Endothelial cell of umbilical vein (primary cell): ENCODE measurements around the gene METTL16. TPM values are rescaled to one million over a fixed set of nuclear protein-coding genes. Genes with fewer than 3 reads are reported as not detected.
"Not testable (repeated sequence)": the region's sequence is repeated elsewhere in the genome, so short reads cannot be mapped to it uniquely, and the experiment has no call there.

Source experiments
- BruUV-seq: library from RNA; stranded (reverse); fragments of 400-500 nt; replicated peaks from 2 replicates; lab custom pipeline; 2021; lab: Mats Ljungman, UMichigan
- CTCF ChIA-PET: fragments of 300-600, 350-600 bp; sonication (Branson Sonifier 250); formaldehyde crosslinking; loops from one replicate; lab custom pipeline; 2021; ENCODE audit warnings: antibody characterized with exemption, inconsistent platforms; lab: Charles Lee
- POLR2A ChIA-PET: fragments of 300-600, 350-600 bp; sonication (Branson Sonifier 250); formaldehyde crosslinking; loops from one replicate; lab custom pipeline; 2021; ENCODE audit warnings: antibody characterized with exemption, inconsistent platforms; lab: Charles Lee
- DNase-seq: peaks from one replicate; pipeline ENCODE4 v3.0.0-alpha.2; 2011; ENCODE audit warnings: low read depth, low spot score
- FAIRE-seq: peaks from 2 replicates; lab custom pipeline; 2011; peaks lifted over from hg19 to GRCh38; lab: Jason Lieb, UNC
- H2AFZ ChIP-seq: 2 replicates; pipeline ENCODE4 v1.6.0; 2012; ENCODE audit warnings: low read depth, low read length, control low read depth, inconsistent platforms
- H3K27ac ChIP-seq: 2 replicates; pipeline ENCODE4 v1.5.1; 2011; ENCODE audit warnings: low read depth, mild to moderate bottlenecking, control low read depth, low read length, moderate library complexity; ENCODE audit not compliant: insufficient read depth
- H3K27me3 ChIP-seq, 2 experiments: 2 replicates each; pipeline versions ENCODE4 v1.6.0 to v1.6.1; 2011; ENCODE audit warnings: low read length in 2 of 2, mixed read lengths in 1 of 2; ENCODE audit not compliant: control insufficient read depth in 2 of 2, insufficient read depth in 2 of 2
- H3K36me3 ChIP-seq, 2 experiments: 2 replicates in 1 of 2; 3 replicates in 1 of 2; pipeline ENCODE4 v1.5.1; 2011; ENCODE audit warnings: low read length in 2 of 2, mild to moderate bottlenecking in 1 of 2, moderate library complexity in 1 of 2; ENCODE audit not compliant: control insufficient read depth in 2 of 2, insufficient read depth in 2 of 2; ENCODE audit errors: extremely low read depth in 1 of 2
- H3K4me1 ChIP-seq: 3 replicates; pipeline ENCODE4 v1.5.1; 2011; ENCODE audit warnings: mild to moderate bottlenecking, low read length; ENCODE audit not compliant: control insufficient read depth, insufficient read depth; ENCODE audit errors: extremely low read depth
- H3K4me2 ChIP-seq: 2 replicates; pipeline ENCODE4 v1.6.1; 2011; ENCODE audit warnings: low read length, control low read depth, mixed read lengths; ENCODE audit not compliant: insufficient read depth
- H3K4me3 ChIP-seq, 3 experiments: fragments of 200-600 bp in 1 of 3; sonication (generic), shearing (Covaris generic) in 1 of 3; replicated peaks in 1 of 3; 2 replicates each; pipeline ENCODE4 v1.5.1; 2011 to 2016; ENCODE audit warnings: control low read depth in 3 of 3, low read length in 3 of 3, mild to moderate bottlenecking in 2 of 3, inconsistent platforms in 1 of 3, low read depth in 1 of 3, moderate library complexity in 1 of 3; ENCODE audit not compliant: insufficient read depth in 1 of 3
- H3K79me2 ChIP-seq: 2 replicates; pipeline ENCODE4 v1.6.0; 2012; ENCODE audit warnings: low read length, inconsistent platforms; ENCODE audit not compliant: control insufficient read depth, insufficient read depth
- H3K9ac ChIP-seq: replicated peaks from 2 replicates; pipeline ENCODE3; 2011; ENCODE audit warnings: low read length, control low read depth; ENCODE audit not compliant: insufficient read depth; ENCODE audit errors: extremely low read depth
- H3K9me1 ChIP-seq: replicated peaks from 3 replicates; pipeline ENCODE4 v1.6.0; 2011; ENCODE audit warnings: mild to moderate bottlenecking, low read length; ENCODE audit not compliant: control insufficient read depth, insufficient read depth; ENCODE audit errors: extremely low read depth
- H3K9me3 ChIP-seq: replicated peaks from 2 replicates; pipeline ENCODE4 v1.5.1; 2012; ENCODE audit warnings: low read length, inconsistent platforms; ENCODE audit not compliant: control insufficient read depth, insufficient read depth
- H4K20me1 ChIP-seq: replicated peaks from 2 replicates; pipeline ENCODE3; 2011; ENCODE audit warnings: mild to moderate bottlenecking, low read length; ENCODE audit not compliant: control insufficient read depth, insufficient read depth; ENCODE audit errors: extremely low read depth
- CTCF ChIP-seq, 2 donors: IDR thresholded peaks; 1 replicate in 1 of 2; 2 replicates in 1 of 2; pipeline ENCODE4 v1.5.1; 2011; ENCODE audit warnings: low read length in 2 of 2, mild to moderate bottlenecking in 2 of 2, moderate library complexity in 2 of 2, control low read depth in 1 of 2, inconsistent platforms in 1 of 2, low read depth in 1 of 2; ENCODE audit not compliant: insufficient read depth in 1 of 2; ENCODE audit errors: extremely low read depth in 1 of 2
- EZH2 ChIP-seq: IDR thresholded peaks from 2 replicates; pipeline ENCODE4 v1.6.1; 2012; ENCODE audit warnings: borderline replicate concordance, low read depth, mild to moderate bottlenecking, moderate library complexity, low read length, inconsistent platforms; ENCODE audit not compliant: severe bottlenecking
- FOS ChIP-seq: IDR thresholded peaks from 2 replicates; pipeline ENCODE4 v1.6.1; 2011; ENCODE audit warnings: mild to moderate bottlenecking, low read length, moderate library complexity, borderline replicate concordance; ENCODE audit not compliant: insufficient read depth
- GATA2 ChIP-seq: IDR thresholded peaks from 2 replicates; pipeline ENCODE4 v1.7.0; 2011; ENCODE audit warnings: low read depth, mild to moderate bottlenecking, moderate library complexity, mixed read lengths, low read length; ENCODE audit not compliant: insufficient read length, insufficient read depth
- JUN ChIP-seq: IDR thresholded peaks from 2 replicates; pipeline ENCODE4 v1.6.1; 2011; ENCODE audit warnings: borderline replicate concordance, low read depth; ENCODE audit not compliant: insufficient read length, insufficient read depth
- MAX ChIP-seq: IDR thresholded peaks from 2 replicates; pipeline ENCODE4 v1.6.1; 2011; ENCODE audit not compliant: insufficient read depth, insufficient read length
- MYC ChIP-seq: IDR thresholded peaks from one replicate; pipeline ENCODE4 v1.6.1; 2011; ENCODE audit warnings: mild to moderate bottlenecking, low read depth, low read length
- POLR2A ChIP-seq: IDR thresholded peaks from 2 replicates; pipeline ENCODE4 v1.6.1; 2012; ENCODE audit warnings: low read depth, mild to moderate bottlenecking, control low read depth, low read length
- POLR2AphosphoS5 ChIP-seq: IDR thresholded peaks from 2 replicates; pipeline ENCODE4 v1.6.1; 2012; ENCODE audit warnings: low read depth, mild to moderate bottlenecking, control low read depth, low read length, moderate library complexity; ENCODE audit not compliant: insufficient read depth
- dilution Hi-C: fragments of 300-500 bp; cut with MboI; formaldehyde crosslinking; loops from one replicate; pipeline ENCODE4 v1.15.0; 2019; ENCODE audit warnings: low sequenced_read_pairs; ENCODE audit not compliant: extremely low pct_ligation_motif_present
- intact Hi-C: fragments of 100-400 bp; cut with micrococcal nuclease; formaldehyde crosslinking; loops from one replicate; pipeline ENCODE4 v1.10.0; 2022
- polyA plus RNA-seq, 4 experiments: library from polyadenylated mRNA; depleted of rRNA in 3 of 4; stranded (reverse) in 3 of 4; unstranded in 1 of 4; fragments of >200 nt; gene quantifications; 2 replicates each; pipeline versions ENCODE4 v1.2.1 to v1.2.3, GENCODE V29; 2011 to 2012; ENCODE audit warnings: missing spikeins in 1 of 4
- total RNA-seq: library from RNA; stranded (reverse); gene quantifications from 2 replicates; pipeline ENCODE4 v1.2.3, GENCODE V29; 2021

The METTL16 gene
- total and polyA plus RNA-seq, 2 donors (not counting 3 experiments of a cell fraction or from before 2014, with no cell fraction given): 11.0 to 24.7 TPM

GRCh38 chr17:2440930-2441329 lies 70.8 kb downstream of the METTL16 start:
- dilution Hi-C loops: no loop called here
- POLR2A ChIA-PET: no interaction called here
- no TSS peak for BruUV-seq
- no peak overlapping the region for H3K27ac ChIP-seq
- H3K9me3 ChIP-seq: no peaks in the 10 kb centered on the region
- H3K9me1 ChIP-seq: no peaks in the 10 kb centered on the region
- no peaks in the 10 kb centered on the region for H4K20me1 ChIP-seq
- H3K27me3 ChIP-seq: no peaks in the 10 kb centered on the region
- no peaks in the 10 kb centered on the region for H3K79me2 ChIP-seq
- no peak for DNase-seq
- CTCF ChIA-PET: no interaction called here
- no peaks in the 10 kb centered on the region for H3K4me1 ChIP-seq
- H3K9ac ChIP-seq: no peak overlapping the region
- H3K4me3 ChIP-seq: no peak overlapping the region
- intact Hi-C loops: no loop called here
- peaks cover 6 to 10% of the 10 kb centered on the region in 2 experiments for H3K36me3 ChIP-seq
- H3K4me2 ChIP-seq: no peak overlapping the region
- no peak overlapping the region for H2AFZ ChIP-seq
- no peak for FAIRE-seq
- TF ChIP-seq CTCF (IDR thresholded peaks at IDR 0.05; ENCODE audit: extremely low read depth in 1 of 2, insufficient read depth in 1 of 2, low read depth in 1 of 2, low read length in 2 of 2) (no peak), POLR2A (no peak), MAX (no peak), JUN (no peak), FOS (no peak), GATA2 (no peak), POLR2AphosphoS5 (no peak), EZH2 (no peak), MYC (no peak)

GRCh38 chr17:2439997-2440396 lies 71.7 kb downstream of the METTL16 start:
- DNase-seq, FAIRE-seq: not testable (repeated sequence)

More at GRCh38 chr17:2439997-2440396, 71.7 kb downstream of the METTL16 start:
- POLR2A ChIA-PET, H3K79me2 ChIP-seq, H4K20me1 ChIP-seq, BruUV-seq, CTCF ChIA-PET, H3K4me1 ChIP-seq, intact Hi-C loops, H3K27ac ChIP-seq, H3K27me3 ChIP-seq, H2AFZ ChIP-seq, H3K9me1 ChIP-seq, dilution Hi-C loops, H3K9me3 ChIP-seq, H3K9ac ChIP-seq, H3K4me3 ChIP-seq, H3K4me2 ChIP-seq: not testable (repeated sequence)
- H3K36me3 ChIP-seq: peaks cover 6 to 10% of the 10 kb centered on the region in 2 experiments
